GM12892 (cell line): ENCODE data around the gene SRP9.
"Not testable (repeated sequence)": the region's sequence is repeated elsewhere in the genome, so short reads cannot be mapped to it uniquely, and the experiment has no call there.

Experiments used
- POLR2A ChIP-seq: IDR thresholded peaks from 2 replicates; pipeline ENCODE4 v1.6.1; 2011; ENCODE audit warnings: low read depth, low read length, control low read depth
- POLR2AphosphoS5 ChIP-seq: IDR thresholded peaks from 2 replicates; pipeline ENCODE4 v1.6.1; 2011; ENCODE audit warnings: low read depth, low read length, control low read depth

- TF ChIP-seq POLR2A, POLR2AphosphoS5: not testable (repeated sequence)
Measured at GRCh38 chr1:225806736-225807135, 29.1 kb downstream of the SRP9 start.
